ENCODE measurements around the gene FEN1.

Gene FEN1

GRCh38 chr11:61827571-61828378 lies 35.1 kb downstream of the FEN1 start, which contains the start of gene FADS2:
Gene FADS2, plus strand, starts transcription at chr11:61828300. Its CDS starts 91 bp downstream, at chr11:61828391.
- DNase-seq = peak; percentile 88

GRCh38 chr11:61828379-61828628 lies 35.6 kb downstream of the FEN1 start:
- DNase-seq = no peak

GRCh38 chr11:61828629-61829407 lies 36.1 kb downstream of the FEN1 start:
- DNase-seq = no peak

GRCh38 chr11:61829806-61830205 lies 37.1 kb downstream of the FEN1 start:
- DNase-seq = no peak

- no peak for DNase-seq
These were observed 37.8 kb downstream of the FEN1 start for GRCh38 chr11:61830237-61831105.

- DNase-seq = no peak
These were observed 39.5 kb downstream of the FEN1 start for GRCh38 chr11:61832207-61832606.

- no peak for DNase-seq
These were observed 40.0 kb downstream of the FEN1 start for GRCh38 chr11:61832754-61833153.

- no peak for DNase-seq
These were observed 40.8 kb downstream of the FEN1 start for GRCh38 chr11:61833471-61833870.

GRCh38 chr11:61833926-61834277 lies 41.2 kb downstream of the FEN1 start:
- no peak for DNase-seq

- no peak for DNase-seq
These were observed 41.8 kb downstream of the FEN1 start for GRCh38 chr11:61834278-61835048.

- no peak for DNase-seq
These were observed 43.5 kb downstream of the FEN1 start for GRCh38 chr11:61836193-61836592.

- no peak for DNase-seq
These were observed 44.8 kb downstream of the FEN1 start for GRCh38 chr11:61837411-61838005.

GRCh38 chr11:61838501-61838900 lies 45.8 kb downstream of the FEN1 start:
- DNase-seq = no peak

- DNase-seq = no peak
These were observed 46.2 kb downstream of the FEN1 start for GRCh38 chr11:61838921-61839320.

- no peak for DNase-seq
These were observed 47.0 kb downstream of the FEN1 start for GRCh38 chr11:61839742-61840141.

GRCh38 chr11:61840371-61840770 lies 47.7 kb downstream of the FEN1 start:
- no peak for DNase-seq

GRCh38 chr11:61841636-61842527 lies 49.2 kb downstream of the FEN1 start:
- no peak for DNase-seq

- no peak for DNase-seq
These were observed 49.8 kb downstream of the FEN1 start for GRCh38 chr11:61842528-61842820.

- DNase-seq = no peak
These were observed 52.3 kb downstream of the FEN1 start for GRCh38 chr11:61844909-61845565.

GRCh38 chr11:61846362-61847020 lies 53.8 kb downstream of the FEN1 start:
- DNase-seq = no peak

Measured in NCI-H1694 (cell line).